CD14-positive monocyte (primary cell): ENCODE data around the gene VANGL1. TPM values are rescaled to one million over a fixed set of nuclear protein-coding genes. Genes with fewer than 3 reads are reported as not detected.

Experiments used
- DNase-seq, 3 donors: peaks; one replicate each; pipeline ENCODE4 v3.0.0-alpha.2; 2011 to 2022
- H2AFZ ChIP-seq: 2 replicates; pipeline ENCODE4 v1.6.0; 2012; ENCODE audit warnings: mild to moderate bottlenecking, low read depth, low read length, inconsistent platforms; ENCODE audit not compliant: insufficient read depth, poor library complexity, severe bottlenecking
- H3K27ac ChIP-seq, 2 donors: 1 replicate in 1 of 2; 2 replicates in 1 of 2; pipeline ENCODE4 v1.5.1; 2012 to 2013; ENCODE audit warnings: low read length in 2 of 2, control low read depth in 1 of 2, inconsistent platforms in 1 of 2, low read depth in 1 of 2, mild to moderate bottlenecking in 1 of 2
- H3K27me3 ChIP-seq, 2 donors: one replicate each; pipeline versions ENCODE4 v1.6.0 to v1.6.1; 2011 to 2013; ENCODE audit warnings: low read length in 2 of 2; ENCODE audit not compliant: control insufficient read depth in 2 of 2, insufficient read depth in 2 of 2
- H3K36me3 ChIP-seq, 2 donors: replicated peaks in 1 of 2; 1 replicate in 1 of 2; 2 replicates in 1 of 2; pipeline versions ENCODE4 v1.5.1 to v1.6.1; 2012 to 2013; ENCODE audit warnings: low read length in 2 of 2, control low read depth in 1 of 2, inconsistent platforms in 1 of 2, mild to moderate bottlenecking in 1 of 2; ENCODE audit not compliant: insufficient read depth in 2 of 2, control insufficient read depth in 1 of 2
- H3K4me1 ChIP-seq, 2 donors: 1 replicate in 1 of 2; 2 replicates in 1 of 2; pipeline versions ENCODE4 v1.5.1 to v1.6.1; 2012 to 2013; ENCODE audit warnings: low read length in 2 of 2, control low read depth in 1 of 2, inconsistent platforms in 1 of 2, mild to moderate bottlenecking in 1 of 2, moderate library complexity in 1 of 2; ENCODE audit not compliant: insufficient read depth in 2 of 2, control insufficient read depth in 1 of 2
- H3K4me2 ChIP-seq: replicated peaks from 2 replicates; pipeline ENCODE3; 2012; ENCODE audit warnings: low read length, moderate library complexity, mild to moderate bottlenecking; ENCODE audit not compliant: poor library complexity, severe bottlenecking; ENCODE audit errors: extremely low read depth
- H3K4me3 ChIP-seq, 3 experiments: fragments of 200-600 bp in 1 of 3; sonication (generic) in 1 of 3; replicated peaks in 1 of 3; 1 replicate in 2 of 3; 2 replicates in 1 of 3; pipeline ENCODE4 v1.5.1; 2011 to 2013; ENCODE audit warnings: low read length in 3 of 3, mild to moderate bottlenecking in 3 of 3, control low read depth in 2 of 3, low read depth in 2 of 3, inconsistent platforms in 1 of 3, moderate library complexity in 1 of 3
- H3K79me2 ChIP-seq: 2 replicates; pipeline ENCODE4 v1.6.0; 2012; ENCODE audit warnings: mild to moderate bottlenecking, control low read depth, inconsistent platforms, low read length, moderate library complexity; ENCODE audit not compliant: insufficient read depth
- H3K9ac ChIP-seq: 2 replicates; pipeline ENCODE4 v1.6.0; 2017; ENCODE audit warnings: low read length, mild to moderate bottlenecking; ENCODE audit not compliant: insufficient read depth, poor library complexity, severe bottlenecking
- H3K9me3 ChIP-seq, 2 donors: replicated peaks in 1 of 2; 1 replicate in 1 of 2; 2 replicates in 1 of 2; pipeline versions ENCODE4 v1.5.1 to v1.6.1; 2012 to 2013; ENCODE audit warnings: low read length in 2 of 2, control low read depth in 1 of 2; ENCODE audit not compliant: control insufficient read depth in 1 of 2, insufficient read depth in 1 of 2
- H4K20me1 ChIP-seq: 2 replicates; pipeline ENCODE4 v1.6.0; 2012; ENCODE audit warnings: mild to moderate bottlenecking, low read length, control low read depth, moderate library complexity; ENCODE audit not compliant: insufficient read depth
- H3K27ac Mint-ChIP-seq, 7 donors: one replicate each; pipeline ENCODE4 v1.8.0; 2020; ENCODE audit warnings: mild to moderate bottlenecking in 7 of 7, mixed read lengths in 7 of 7, moderate library complexity in 6 of 7, inconsistent platforms in 2 of 7
- H3K27me3 Mint-ChIP-seq, 3 donors: one replicate each; pipeline ENCODE4 v1.8.0; 2021 to 2022; ENCODE audit warnings: low read depth in 3 of 3, mild to moderate bottlenecking in 3 of 3, mixed read lengths in 3 of 3, moderate library complexity in 3 of 3, inconsistent platforms in 1 of 3
- H3K36me3 Mint-ChIP-seq, 2 donors: one replicate each; pipeline ENCODE4 v1.8.0; 2020; ENCODE audit warnings: mixed read lengths in 2 of 2, inconsistent platforms in 1 of 2, mild to moderate bottlenecking in 1 of 2
- H3K4me1 Mint-ChIP-seq: one replicate; pipeline ENCODE4 v1.8.0; 2020; ENCODE audit warnings: mild to moderate bottlenecking, mixed read lengths
- H3K4me3 Mint-ChIP-seq, 2 donors: one replicate each; pipeline ENCODE4 v1.8.0; 2020; ENCODE audit warnings: mild to moderate bottlenecking in 2 of 2, mixed read lengths in 2 of 2, moderate library complexity in 1 of 2
- H3K9me3 Mint-ChIP-seq, 7 donors: one replicate each; pipeline ENCODE4 v1.8.0; 2020 to 2022; ENCODE audit warnings: mixed read lengths in 7 of 7, mild to moderate bottlenecking in 6 of 7, moderate library complexity in 6 of 7, inconsistent platforms in 2 of 7
- WGBS: methylation state at CpG from one replicate; pipeline ENCODE4 v1.1.5; 2013; ENCODE audit warnings: missing lambda C conversion rate; ENCODE audit not compliant: insufficient coverage; 5-methylcytosine and 5-hydroxymethylcytosine counted together
- intact Hi-C, 2 donors: fragments of 100-400 bp; cut with micrococcal nuclease; formaldehyde crosslinking; loops; one replicate each; pipeline versions ENCODE4 v1.15.0 to v1.15.1; 2023
- polyA plus RNA-seq, 3 donors: library from polyadenylated mRNA; depleted of rRNA in 1 of 3; unstranded in 2 of 3; stranded (reverse) in 1 of 3; fragments of 300-500 nt in 2 of 3; fragments of >200 nt in 1 of 3; fragmentation: Illumina TruSeq in 2 of 3; gene quantifications; 1 replicate in 2 of 3; 2 replicates in 1 of 3; pipeline ENCODE4 v1.2.3, GENCODE V29; 2012 to 2021
- TF ChIP-seq, protein P1 (sequence below): fragments of 200-600 bp; IDR thresholded peaks from one replicate; pipeline ENCODE4 v1.8.0; 2022; ENCODE audit warnings: antibody characterized with exemption, mild to moderate bottlenecking

The VANGL1 gene
- polyA plus RNA-seq, 3 donors, result 0.67 to 2.0 (median 1.3) TPM

DNA sequence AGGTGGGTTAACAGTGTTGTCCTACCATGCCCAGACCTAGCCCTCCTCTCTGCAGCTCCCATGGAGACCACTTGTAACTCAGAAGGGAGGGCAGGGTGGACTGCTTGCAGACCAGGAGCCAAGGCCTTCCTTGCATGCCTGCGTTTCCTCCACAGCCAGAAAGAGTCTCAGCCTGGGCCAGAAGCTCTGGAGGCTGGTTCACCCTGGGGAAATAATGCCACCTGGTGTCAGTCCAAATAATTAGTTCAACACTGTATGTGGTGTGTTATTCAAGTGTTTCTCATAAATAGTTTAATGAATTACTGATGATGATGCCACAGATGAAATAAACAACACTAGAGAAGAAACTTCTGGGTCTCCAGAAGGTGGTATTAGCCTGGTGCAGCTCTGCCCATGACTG lies 16.9 kb upstream of the VANGL1 start:
- intact Hi-C loops, result no loop called here
- Histone ChIP-seq H3K27me3 (no peaks in the 10 kb centered on the region), H3K9ac (no peak overlapping the region), H3K4me3 (no peak overlapping the region), H3K27ac (no peak overlapping the region), H2AFZ (no peak overlapping the region), H3K4me1 (no peaks in the 10 kb centered on the region), H3K36me3 (no peaks in the 10 kb centered on the region), H3K79me2 (no peaks in the 10 kb centered on the region), H3K4me2 (no peak overlapping the region), H4K20me1 (no peaks in the 10 kb centered on the region), H3K9me3 (peaks cover 7 to 12% of the 10 kb centered on the region in 2 donors)
- no CpG with 5 or more reads among the region's 1 CpG for WGBS
- peaks cover 13 to 18% (median 14%) of the 10 kb centered on the region in 7 donors for H3K9me3 Mint-ChIP-seq
- no peaks in the 10 kb centered on the region for H3K4me1 Mint-ChIP-seq
- DNase-seq, result no peak
- no peaks in the 10 kb centered on the region for H3K36me3 Mint-ChIP-seq
- H3K27ac Mint-ChIP-seq, result no peak overlapping the region
- peaks cover 0 to 7% (median 2%) of the 10 kb centered on the region in 3 donors for H3K27me3 Mint-ChIP-seq
- TF ChIP-seq, protein P1, sequence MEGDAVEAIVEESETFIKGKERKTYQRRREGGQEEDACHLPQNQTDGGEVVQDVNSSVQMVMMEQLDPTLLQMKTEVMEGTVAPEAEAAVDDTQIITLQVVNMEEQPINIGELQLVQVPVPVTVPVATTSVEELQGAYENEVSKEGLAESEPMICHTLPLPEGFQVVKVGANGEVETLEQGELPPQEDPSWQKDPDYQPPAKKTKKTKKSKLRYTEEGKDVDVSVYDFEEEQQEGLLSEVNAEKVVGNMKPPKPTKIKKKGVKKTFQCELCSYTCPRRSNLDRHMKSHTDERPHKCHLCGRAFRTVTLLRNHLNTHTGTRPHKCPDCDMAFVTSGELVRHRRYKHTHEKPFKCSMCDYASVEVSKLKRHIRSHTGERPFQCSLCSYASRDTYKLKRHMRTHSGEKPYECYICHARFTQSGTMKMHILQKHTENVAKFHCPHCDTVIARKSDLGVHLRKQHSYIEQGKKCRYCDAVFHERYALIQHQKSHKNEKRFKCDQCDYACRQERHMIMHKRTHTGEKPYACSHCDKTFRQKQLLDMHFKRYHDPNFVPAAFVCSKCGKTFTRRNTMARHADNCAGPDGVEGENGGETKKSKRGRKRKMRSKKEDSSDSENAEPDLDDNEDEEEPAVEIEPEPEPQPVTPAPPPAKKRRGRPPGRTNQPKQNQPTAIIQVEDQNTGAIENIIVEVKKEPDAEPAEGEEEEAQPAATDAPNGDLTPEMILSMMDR, result no peak
- no peak overlapping the region for H3K4me3 Mint-ChIP-seq

GRCh38 chr1:115630342-115630741 lies 11.4 kb upstream of the VANGL1 start:
- Histone ChIP-seq H3K9ac (no peak overlapping the region), H3K27ac (no peak overlapping the region), H3K4me2 (no peak overlapping the region), H2AFZ (no peak overlapping the region), H3K9me3 (no peaks in the 10 kb centered on the region), H3K27me3 (no peaks in the 10 kb centered on the region), H4K20me1 (no peaks in the 10 kb centered on the region), H3K79me2 (no peaks in the 10 kb centered on the region), H3K4me3 (no peak overlapping the region), H3K36me3 (no peaks in the 10 kb centered on the region), H3K4me1 (no peaks in the 10 kb centered on the region)
- DNase-seq, result no peak
- no peaks in the 10 kb centered on the region for H3K4me1 Mint-ChIP-seq
- H3K27me3 Mint-ChIP-seq, result peaks cover 0 to 10% (median 4%) of the 10 kb centered on the region in 3 donors
- H3K36me3 Mint-ChIP-seq, result no peaks in the 10 kb centered on the region
- TF ChIP-seq, protein P1, result no peak
- no peak overlapping the region for H3K4me3 Mint-ChIP-seq
- H3K27ac Mint-ChIP-seq, result no peak overlapping the region
- peaks cover 0 to 14% (median 8%) of the 10 kb centered on the region in 7 donors for H3K9me3 Mint-ChIP-seq
- 84% methylated on average over 2 of the region's 2 CpGs for WGBS
- intact Hi-C loops, result no loop called here
